KOPT-K1 (cell line): ENCODE data around the gene G6PC1.
"Not testable (repeated sequence)": the region's sequence is repeated elsewhere in the genome, so short reads cannot be mapped to it uniquely, and the experiment has no call there.

Experiments used
- H3K27ac ChIP-seq: fragments of 200-600 bp; sonication (generic); 2 replicates; pipeline ENCODE4 v1.5.1; 2016; ENCODE audit warnings: antibody characterized with exemption, mild to moderate bottlenecking, low read depth, low read length; ENCODE audit not compliant: poor library complexity, severe bottlenecking
- H3K36me3 ChIP-seq: fragments of 200-600 bp; sonication (generic); 2 replicates; pipeline ENCODE4 v1.5.1; 2017; ENCODE audit warnings: antibody characterized with exemption, mild to moderate bottlenecking, low read length, moderate library complexity; ENCODE audit not compliant: insufficient read depth
- H3K9me3 ChIP-seq: fragments of 200-600 bp; sonication (generic); 2 replicates; pipeline ENCODE4 v1.5.1; 2017; ENCODE audit warnings: antibody characterized with exemption, low read length, mild to moderate bottlenecking; ENCODE audit not compliant: insufficient read depth, poor library complexity, severe bottlenecking

Gene G6PC1

DNA sequence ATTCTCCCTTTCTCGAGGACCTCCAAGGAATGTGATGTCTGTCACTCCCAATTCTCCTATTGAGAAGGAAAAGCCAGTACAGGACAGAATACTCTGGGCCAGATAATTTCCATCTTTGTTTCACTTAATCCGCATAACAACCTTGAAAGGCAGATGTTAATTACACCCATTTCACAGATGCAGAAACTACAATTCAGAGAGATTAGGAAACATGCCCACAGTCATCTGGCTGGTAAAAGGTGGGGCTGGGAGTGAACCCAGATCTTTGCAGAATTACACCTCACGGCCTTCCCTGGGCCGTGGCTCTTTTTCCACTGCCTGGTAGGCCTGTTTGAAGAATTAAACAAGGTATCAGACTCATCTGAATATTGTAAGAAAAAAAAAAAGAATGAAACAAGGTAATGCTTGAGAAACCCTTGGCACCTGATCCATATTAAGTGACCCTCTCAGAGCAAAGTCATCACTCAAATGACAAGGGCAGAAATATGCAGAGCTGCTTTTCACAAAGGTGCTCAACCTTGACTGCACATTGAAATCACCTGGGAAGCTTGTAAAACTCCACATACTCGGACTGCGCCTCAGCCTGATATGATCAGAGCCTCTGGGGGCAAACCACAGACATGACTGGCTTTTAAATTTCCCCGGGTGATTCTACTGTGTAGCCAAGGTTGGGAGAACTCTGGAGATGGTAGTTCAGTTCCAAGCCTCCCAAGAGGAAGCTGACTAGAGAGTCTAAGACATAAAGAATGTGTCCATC, 16.6 kb upstream of the G6PC1 start:
- Histone ChIP-seq H3K36me3 (no peaks in the 10 kb centered on the region), H3K9me3 (no peaks in the 10 kb centered on the region), H3K27ac (no peak overlapping the region)

DNA sequence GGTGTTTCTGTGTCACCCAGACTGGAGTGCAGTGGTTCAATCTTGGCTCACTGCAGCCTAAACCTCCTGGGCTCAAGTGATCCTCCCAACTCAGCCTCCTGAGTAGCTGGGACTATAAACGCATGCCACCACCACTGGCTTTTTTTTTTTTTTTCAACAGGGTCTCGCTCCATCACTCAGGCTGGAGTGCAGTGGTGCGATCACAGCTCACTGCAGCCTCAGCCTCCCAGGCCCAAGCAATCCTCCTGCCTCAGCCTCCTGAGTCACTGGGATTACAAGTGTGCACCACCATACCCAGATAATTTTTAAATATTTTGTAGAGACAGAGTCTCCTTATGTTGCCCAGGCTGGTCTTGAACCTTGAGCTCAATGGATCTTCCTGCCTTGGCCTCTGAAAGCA, 14.8 kb upstream of the G6PC1 start:
- not testable (repeated sequence) for H3K9me3 ChIP-seq, H3K36me3 ChIP-seq, H3K27ac ChIP-seq

DNA sequence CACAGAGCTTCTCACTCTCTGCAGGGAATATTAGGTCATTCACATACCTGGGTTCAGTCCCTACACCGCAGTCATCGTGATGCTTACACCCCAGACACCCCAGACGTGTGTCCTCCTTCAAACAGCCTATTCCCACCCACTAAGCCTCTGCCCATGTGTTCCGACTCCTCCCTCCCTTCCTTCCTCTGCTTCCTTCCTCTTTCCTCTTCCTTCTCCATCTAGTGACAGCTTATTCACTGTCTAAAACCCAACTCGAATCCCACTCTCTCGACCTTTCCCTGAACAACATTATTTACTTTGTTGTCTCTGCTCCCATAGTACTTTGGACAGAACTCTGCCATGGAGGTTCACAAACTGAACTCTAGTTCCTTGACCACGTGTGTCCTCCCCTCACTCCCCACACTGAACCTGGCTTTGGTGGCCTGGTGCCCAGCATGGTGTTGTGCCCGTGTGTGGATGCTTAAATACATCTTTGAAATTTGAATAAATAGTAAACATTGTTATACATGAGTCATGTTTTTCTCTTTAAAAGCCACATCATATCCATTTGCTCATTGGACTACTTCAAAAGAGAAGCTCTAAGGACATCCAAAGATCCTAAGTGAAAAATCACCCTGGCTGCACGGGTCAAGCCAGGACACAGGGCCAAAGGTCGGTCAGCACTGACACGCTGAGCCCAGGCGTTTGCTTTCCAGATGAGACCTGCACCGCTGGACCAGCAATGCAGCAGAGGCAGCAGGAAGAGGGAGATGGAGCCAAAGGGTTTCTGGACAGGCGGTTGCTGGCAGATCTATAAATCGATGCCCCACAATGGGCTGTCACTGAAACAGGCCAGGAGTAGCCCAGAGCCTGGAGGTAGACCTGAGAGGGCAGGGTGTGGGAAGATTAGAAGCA, 14.1 kb upstream of the G6PC1 start:
- Histone ChIP-seq H3K27ac (no peak overlapping the region), H3K36me3 (no peaks in the 10 kb centered on the region), H3K9me3 (no peaks in the 10 kb centered on the region)

DNA sequence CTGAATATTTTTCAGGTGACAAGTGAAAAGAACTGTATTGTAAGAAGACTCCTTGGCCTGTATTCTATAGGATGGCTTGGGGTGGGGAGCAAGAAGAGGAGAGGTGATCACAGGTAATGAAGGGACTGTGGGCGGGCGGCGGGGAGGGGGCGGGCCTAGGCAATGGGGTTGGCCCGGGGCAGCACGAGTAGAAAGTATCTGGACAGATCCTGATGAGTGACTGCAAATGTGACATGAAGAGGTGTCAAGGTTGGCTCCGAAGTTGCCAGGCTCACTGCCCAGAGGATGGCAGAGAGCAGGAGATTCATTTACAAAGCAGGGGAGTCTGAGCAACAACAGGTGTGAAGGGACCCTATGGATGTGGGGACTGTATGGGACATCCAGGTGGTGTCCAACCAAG, 10.8 kb upstream of the G6PC1 start:
- H3K27ac ChIP-seq: no peak overlapping the region
- H3K36me3 ChIP-seq: no peaks in the 10 kb centered on the region
- no peaks in the 10 kb centered on the region for H3K9me3 ChIP-seq

DNA sequence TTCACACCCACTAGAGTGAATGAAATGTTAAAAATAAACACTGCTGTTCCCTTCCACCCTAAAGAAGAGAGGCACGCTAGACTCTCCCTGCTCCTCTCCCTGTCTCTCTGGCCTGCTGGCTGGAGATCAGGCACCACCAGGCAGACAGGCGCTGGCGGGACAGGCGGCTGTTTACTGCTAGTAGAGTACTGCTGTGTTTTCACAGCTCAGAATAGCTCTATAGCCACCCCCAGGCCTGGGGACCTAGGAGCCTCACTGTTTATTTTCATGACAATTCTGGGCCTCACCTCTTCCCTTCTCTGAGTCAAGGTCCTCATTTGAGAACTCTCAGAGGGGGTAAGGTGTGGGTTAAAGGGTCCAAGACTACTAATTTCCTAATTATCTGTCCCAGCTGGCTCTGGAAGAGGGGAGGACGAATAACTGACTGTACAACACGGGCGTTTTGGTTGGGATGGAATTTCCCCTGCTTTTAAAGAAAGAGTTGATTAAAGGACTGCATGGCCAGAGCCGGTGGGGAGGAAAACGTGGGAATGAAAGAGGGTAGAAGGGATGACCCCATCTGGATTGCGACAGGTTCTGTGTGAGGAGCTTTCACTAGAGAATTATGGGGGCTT, 9.0 kb upstream of the G6PC1 start:
- no peak overlapping the region for H3K27ac ChIP-seq
- H3K36me3 ChIP-seq: no peaks in the 10 kb centered on the region
- H3K9me3 ChIP-seq: no peaks in the 10 kb centered on the region

DNA sequence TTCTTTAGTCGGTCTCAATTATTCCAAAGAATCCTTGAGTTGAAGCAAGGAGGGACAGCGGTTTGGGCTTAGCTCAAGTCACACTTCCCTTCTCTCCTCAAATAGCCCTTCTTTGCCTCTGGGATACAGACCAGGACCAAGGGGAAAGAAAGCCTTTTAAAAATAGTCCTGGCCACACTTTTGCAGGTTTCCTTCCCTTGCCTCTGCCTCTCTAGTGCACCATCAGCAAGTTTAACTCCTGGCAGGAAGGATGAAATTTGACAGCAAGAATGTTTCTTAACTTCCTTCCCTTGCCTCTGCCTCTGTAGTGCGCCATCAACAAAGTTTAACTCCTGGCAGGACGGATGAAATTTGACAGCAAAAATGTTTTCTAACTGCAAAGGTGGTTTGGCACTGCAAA, 7.2 kb upstream of the G6PC1 start:
- H3K36me3 ChIP-seq: no peaks in the 10 kb centered on the region
- no peak overlapping the region for H3K27ac ChIP-seq
- no peaks in the 10 kb centered on the region for H3K9me3 ChIP-seq

DNA sequence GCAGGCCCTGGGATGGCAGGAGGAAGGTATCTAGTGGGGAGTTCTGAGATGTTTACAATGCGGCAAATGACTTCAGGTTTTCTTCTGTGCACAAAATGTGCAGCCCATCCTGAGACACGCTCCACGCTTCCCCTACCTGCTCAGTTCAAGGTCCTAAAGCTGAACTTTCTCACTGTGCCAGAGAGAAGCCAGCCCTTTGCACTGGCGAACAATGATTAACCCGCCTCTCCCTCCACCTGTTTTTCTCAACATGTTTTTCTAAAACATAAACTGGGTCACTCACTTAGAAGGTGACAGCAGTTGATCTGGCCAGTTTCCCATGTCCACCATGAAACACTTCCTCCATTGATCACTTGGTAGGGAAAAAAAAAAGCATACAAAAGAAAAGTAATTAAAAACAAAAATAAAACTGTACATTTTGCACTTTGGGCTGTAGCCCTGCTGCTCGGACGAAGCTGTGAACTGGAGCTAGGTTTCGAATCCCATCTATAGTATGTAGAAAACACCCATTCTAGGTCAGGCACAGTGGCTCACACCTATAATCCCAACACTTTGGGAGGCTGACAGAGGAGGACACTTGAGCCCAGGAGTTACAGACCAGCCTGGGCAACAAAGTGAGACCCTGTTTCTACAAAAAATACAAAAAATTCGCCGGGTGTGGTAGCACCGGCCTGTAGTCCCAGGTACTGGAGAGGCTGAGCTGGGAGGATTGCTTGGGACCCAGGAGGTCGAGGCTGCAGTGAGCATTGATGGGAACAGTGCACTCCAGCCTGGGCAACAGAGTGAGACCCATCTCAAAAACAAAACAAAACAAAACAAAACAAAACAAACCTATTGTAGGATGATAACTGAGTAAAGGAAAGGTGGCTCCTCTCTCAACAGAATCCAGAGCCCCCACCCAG, 6.1 kb upstream of the G6PC1 start:
- H3K36me3 ChIP-seq: no peaks in the 10 kb centered on the region
- no peaks in the 10 kb centered on the region for H3K9me3 ChIP-seq
- no peak overlapping the region for H3K27ac ChIP-seq

DNA sequence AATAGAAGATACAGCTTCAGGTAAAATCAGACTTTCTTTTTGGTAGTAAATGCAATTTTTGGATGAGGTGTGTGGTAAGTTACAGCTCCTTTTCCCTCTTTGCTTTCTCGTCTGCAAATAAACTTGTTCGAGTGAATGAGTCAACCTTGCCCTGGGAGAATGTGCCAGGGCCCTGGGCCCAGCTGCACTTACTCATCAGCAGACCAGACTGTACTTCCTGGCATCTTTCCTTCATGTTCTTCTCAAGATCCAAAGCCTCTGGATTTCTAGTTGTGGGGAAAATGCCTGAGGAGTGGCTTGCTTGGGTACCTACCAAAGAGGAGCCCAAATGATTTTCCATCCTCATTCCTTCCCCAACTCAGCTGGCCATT, 5.4 kb upstream of the G6PC1 start:
- Histone ChIP-seq H3K27ac (no peak overlapping the region), H3K9me3 (no peaks in the 10 kb centered on the region), H3K36me3 (no peaks in the 10 kb centered on the region)

DNA sequence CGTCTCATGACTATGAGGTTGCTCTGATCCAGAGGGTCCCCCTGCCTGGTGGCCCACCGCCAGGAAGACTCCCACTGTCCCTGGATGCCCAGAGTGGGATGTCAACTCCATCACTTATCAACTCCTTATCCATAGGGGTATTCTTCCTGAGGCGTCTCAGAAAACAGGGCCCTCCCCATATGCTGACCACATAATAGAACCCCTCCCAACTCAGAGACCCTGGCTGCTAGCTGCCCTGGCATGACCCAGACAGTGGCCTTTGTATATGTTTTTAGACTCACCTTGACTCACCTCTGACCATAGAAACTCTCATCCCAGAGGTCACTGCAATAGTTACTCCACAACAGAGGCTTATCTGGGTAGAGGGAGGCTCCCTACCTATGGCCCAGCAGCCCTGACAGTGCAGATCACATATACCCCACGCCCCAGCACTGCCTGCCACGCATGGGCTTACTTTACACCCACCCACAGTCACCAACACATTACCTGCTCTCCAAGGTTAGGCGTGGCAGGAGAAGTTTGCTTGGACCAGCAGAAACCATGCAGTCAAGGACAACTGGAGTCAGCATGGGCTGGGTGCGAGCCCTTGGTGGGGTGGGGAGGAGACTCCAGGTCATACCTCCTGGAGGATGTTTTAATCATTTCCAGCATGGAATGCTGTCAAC, 2.3 kb upstream of the G6PC1 start:
- no peaks in the 10 kb centered on the region for H3K9me3 ChIP-seq
- no peaks in the 10 kb centered on the region for H3K36me3 ChIP-seq
- no peak overlapping the region for H3K27ac ChIP-seq

DNA sequence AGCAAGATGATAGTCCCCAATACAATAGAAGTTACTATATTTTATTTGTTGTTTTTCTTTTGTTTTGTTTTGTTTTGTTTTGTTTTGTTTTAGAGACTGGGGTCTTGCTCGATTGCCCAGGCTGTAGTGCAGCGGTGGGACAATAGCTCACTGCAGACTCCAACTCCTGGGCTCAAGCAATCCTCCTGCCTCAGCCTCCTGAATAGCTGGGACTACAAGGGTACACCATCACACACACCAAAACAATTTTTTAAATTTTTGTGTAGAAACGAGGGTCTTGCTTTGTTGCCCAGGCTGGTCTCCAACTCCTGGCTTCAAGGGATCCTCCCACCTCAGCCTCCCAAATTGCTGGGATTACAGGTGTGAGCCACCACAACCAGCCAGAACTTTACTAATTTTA, 618 bp upstream of the G6PC1 start:
- not testable (repeated sequence) for H3K36me3 ChIP-seq, H3K9me3 ChIP-seq, H3K27ac ChIP-seq

DNA sequence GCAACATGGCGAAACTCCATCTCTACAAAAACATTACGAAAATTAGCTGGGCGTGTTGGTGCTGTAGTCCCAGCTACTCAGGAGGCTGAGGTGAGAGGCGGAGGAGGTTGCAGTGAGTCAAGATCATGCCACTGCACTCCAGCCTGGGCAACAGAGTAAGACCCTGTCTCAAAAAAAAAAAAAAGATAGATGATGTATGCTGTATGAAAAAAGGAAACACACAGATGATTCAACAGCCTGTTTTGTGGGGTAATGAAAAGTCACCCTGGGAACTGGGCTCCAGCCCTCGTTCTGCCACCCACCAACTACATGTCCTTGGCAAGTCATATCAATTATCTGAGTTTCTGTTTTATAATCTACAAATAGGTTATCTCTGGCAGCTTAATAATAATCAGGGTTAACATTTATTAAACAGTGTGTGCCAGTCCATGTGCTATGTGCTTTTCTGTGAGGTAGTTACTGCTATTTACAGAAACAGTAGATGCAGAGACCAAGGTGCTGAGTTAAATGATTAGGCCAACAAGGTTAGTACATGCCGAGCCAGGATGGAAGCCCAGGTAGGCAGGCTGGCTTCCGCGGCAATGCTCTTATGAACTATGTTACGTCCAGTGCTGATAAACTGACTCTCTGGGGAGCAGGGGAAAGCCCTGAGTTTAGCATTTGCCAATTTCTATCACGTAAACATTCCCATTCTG, 1.1 kb downstream of the G6PC1 start:
- Histone ChIP-seq H3K27ac (no peak overlapping the region), H3K36me3 (no peaks in the 10 kb centered on the region), H3K9me3 (no peaks in the 10 kb centered on the region)

DNA sequence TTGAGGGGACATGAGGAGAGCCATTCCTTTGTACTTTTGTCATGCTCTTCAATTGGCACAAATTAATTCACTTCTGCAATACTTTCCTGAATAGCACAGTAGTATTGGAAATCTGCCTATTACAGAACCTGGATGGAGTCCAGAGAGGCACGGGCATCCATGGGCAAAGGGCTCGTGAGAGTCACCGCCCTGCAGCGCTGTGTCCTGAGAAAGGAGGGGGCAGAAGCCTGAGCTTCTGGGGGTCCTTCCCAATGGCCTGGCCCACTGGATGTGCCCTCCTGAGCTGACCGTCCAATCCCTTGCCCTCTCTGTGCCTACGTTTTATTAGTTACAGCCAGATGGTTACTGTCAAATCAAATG, 3.5 kb downstream of the G6PC1 start:
- Histone ChIP-seq H3K9me3 (no peaks in the 10 kb centered on the region), H3K27ac (no peak overlapping the region), H3K36me3 (no peaks in the 10 kb centered on the region)

DNA sequence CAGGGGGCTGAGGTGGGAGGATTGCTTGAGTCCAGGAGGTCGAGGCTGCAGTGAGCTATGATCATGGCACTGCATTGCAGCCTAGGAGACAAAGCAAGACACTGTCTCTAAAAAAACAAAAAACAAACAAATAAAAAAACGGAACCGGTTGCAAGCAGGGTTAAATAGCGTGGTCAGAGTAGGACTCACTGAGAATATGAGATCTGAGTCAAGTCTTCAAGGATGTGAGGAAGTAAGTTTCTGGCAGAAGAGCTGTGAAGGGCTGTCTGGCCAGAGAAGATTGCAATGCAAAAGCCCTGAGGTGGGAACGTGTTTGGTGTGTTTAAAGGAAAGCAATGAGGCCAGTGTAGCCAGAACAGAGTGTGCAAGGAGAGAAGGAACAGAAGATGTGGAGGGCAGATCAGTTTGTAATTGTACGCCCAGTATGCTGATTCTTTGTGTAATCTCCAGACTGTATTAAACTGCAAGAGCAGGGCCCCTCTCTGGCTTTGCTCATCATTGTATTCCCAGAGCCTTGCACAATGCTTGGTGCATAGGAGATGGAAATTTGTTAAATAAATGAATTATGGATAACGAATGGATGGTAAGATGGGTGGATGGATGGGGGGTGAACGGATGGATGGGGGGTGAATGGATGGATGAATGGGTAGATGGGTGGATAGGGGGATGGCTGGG, 6.3 kb downstream of the G6PC1 start:
- Histone ChIP-seq H3K27ac (no peak overlapping the region), H3K36me3 (no peaks in the 10 kb centered on the region), H3K9me3 (no peaks in the 10 kb centered on the region)
